PC-9 (cell line): ENCODE data around the gene NT5C2.

Source experiments
- CTCF ChIP-seq: fragments of 200-600 bp; sonication (generic); conservative IDR thresholded peaks from 2 replicates; pipeline ENCODE4 v1.6.1; 2017; ENCODE audit warnings: mixed run types, antibody characterized with exemption, mild to moderate bottlenecking, moderate library complexity
- EZH2 ChIP-seq: fragments of 200-600 bp; sonication (generic); IDR thresholded peaks from 2 replicates; pipeline ENCODE4 v1.8.0; 2017; ENCODE audit warnings: antibody characterized with exemption, low read depth

- TF ChIP-seq EZH2: no peak
- TF ChIP-seq CTCF: no peak
Observed at GRCh38 chr10:103154521-103155299, 38.4 kb downstream of the NT5C2 start.
